Esophagus squamous epithelium (tissue), 4 donors: ENCODE data around the gene SERGEF.

Experiments
- POLR2A ChIP-seq, 4 donors: fragments of 450-650 bp; IDR thresholded peaks; one replicate each; pipeline ENCODE4 v1.6.1; 2017; ENCODE audit warnings: antibody characterized with exemption in 4 of 4, mild to moderate bottlenecking in 4 of 4, moderate library complexity in 3 of 4
- TF ChIP-seq, protein P1 (sequence below), 6 experiments: fragments of 450-650 bp in 4 of 6; fragments of 200-600 bp in 2 of 6; sonication (generic) in 2 of 6; IDR thresholded peaks; one replicate each; pipeline ENCODE4 v1.5.1; 2016 to 2019; ENCODE audit warnings: antibody characterized with exemption in 6 of 6, mild to moderate bottlenecking in 4 of 6, moderate library complexity in 4 of 6

GRCh38 chr11:17775035-17775348 lies 237.9 kb downstream of the SERGEF start:
- TF ChIP-seq, protein P1, sequence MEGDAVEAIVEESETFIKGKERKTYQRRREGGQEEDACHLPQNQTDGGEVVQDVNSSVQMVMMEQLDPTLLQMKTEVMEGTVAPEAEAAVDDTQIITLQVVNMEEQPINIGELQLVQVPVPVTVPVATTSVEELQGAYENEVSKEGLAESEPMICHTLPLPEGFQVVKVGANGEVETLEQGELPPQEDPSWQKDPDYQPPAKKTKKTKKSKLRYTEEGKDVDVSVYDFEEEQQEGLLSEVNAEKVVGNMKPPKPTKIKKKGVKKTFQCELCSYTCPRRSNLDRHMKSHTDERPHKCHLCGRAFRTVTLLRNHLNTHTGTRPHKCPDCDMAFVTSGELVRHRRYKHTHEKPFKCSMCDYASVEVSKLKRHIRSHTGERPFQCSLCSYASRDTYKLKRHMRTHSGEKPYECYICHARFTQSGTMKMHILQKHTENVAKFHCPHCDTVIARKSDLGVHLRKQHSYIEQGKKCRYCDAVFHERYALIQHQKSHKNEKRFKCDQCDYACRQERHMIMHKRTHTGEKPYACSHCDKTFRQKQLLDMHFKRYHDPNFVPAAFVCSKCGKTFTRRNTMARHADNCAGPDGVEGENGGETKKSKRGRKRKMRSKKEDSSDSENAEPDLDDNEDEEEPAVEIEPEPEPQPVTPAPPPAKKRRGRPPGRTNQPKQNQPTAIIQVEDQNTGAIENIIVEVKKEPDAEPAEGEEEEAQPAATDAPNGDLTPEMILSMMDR (IDR thresholded peaks at IDR 0.05): no peak
- TF ChIP-seq POLR2A (IDR thresholded peaks at IDR 0.05): no peak
